HG03520 (cell line): ENCODE measurements around the gene CA4.
"Not testable (repeated sequence)": the region's sequence is repeated elsewhere in the genome, so short reads cannot be mapped to it uniquely, and the experiment has no call there.

Source experiments
- ATAC-seq: cut with Tn5 transposase; IDR thresholded peaks from one replicate; pipeline ENCODE4 v1.9.1; 2021; ENCODE audit warnings: mild to moderate bottlenecking, moderate library complexity; ENCODE audit not compliant: unreplicated experiment

Gene CA4

DNA sequence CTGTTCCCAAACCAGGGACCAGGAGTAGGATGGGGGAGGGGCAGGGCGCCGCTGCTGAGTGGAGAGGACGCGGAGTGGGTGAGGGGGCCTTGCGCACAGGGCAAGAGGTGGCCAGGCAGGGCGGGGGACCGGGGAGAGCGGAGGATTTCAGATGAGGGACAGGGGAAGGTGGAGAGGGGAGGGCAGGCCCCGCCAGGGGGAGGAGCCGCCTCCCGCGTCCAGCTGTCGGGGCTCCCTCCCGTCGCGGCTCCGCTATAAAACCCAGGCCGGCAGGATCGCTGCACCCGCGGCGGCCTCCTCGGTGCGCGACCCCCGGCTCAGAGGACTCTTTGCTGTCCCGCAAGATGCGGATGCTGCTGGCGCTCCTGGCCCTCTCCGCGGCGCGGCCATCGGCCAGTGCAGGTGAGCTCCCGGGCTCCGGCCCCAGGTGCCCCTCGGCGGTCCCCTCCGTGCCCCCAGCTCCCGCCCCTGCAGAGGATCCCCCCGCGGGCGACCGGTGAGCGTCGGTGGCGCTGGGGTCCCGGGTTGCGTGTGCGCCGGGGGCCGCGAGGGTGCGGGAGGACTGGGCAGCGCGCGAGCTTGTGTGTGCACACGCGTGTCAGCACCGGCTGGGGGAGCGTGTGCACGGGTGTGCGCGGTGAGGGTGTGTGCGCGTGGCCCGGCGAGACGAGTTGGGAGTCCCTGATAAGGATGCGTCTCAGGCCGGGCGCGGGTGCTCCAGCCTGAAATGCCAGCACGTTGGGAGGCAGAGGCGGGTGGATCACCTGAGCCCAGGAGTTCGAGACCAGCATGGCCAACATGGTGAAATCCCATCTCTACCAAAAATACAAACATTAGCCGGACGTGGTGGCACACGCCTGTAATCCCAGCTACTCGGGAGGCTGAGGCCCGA, at the start of gene CA4:
CA4 (plus strand) TSS at position 283 of the 892 bp plus-strand sequence; CDS start at position 345, 62 bp downstream.
- ATAC-seq = no peak

- ATAC-seq = not testable (repeated sequence)
Measured at GRCh38 chr17:60100577-60100976, 49.2 kb upstream of the CA4 start.

GRCh38 chr17:60102015-60102631, 47.6 kb upstream of the CA4 start:
- ATAC-seq = not testable (repeated sequence)

DNA sequence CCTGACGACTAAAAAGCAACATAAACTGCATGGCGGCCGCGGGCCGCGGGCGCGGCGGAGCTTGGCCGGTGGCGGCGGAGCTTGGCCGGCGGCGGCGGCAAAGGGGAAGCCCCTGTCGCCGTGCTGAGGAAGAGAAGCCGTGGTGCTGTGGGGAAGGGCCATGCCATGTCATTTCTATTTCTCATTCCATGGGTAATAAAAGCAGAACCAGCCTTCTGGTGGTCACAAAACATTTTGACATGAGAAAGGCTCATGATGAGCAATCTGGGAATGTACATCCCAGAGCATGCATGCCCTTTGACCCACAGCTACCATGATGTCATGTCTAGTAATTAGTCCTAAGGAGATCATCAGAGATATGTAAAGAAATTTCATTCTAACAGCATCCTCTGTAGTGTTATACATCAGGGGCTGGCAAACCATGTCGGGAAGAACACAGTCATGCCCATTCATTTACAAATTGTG, 47.1 kb upstream of the CA4 start:
- ATAC-seq = no peak

GRCh38 chr17:60103957-60104356, 45.8 kb upstream of the CA4 start:
- no peak for ATAC-seq

GRCh38 chr17:60106340-60107059, 43.3 kb upstream of the CA4 start:
- no peak for ATAC-seq

DNA sequence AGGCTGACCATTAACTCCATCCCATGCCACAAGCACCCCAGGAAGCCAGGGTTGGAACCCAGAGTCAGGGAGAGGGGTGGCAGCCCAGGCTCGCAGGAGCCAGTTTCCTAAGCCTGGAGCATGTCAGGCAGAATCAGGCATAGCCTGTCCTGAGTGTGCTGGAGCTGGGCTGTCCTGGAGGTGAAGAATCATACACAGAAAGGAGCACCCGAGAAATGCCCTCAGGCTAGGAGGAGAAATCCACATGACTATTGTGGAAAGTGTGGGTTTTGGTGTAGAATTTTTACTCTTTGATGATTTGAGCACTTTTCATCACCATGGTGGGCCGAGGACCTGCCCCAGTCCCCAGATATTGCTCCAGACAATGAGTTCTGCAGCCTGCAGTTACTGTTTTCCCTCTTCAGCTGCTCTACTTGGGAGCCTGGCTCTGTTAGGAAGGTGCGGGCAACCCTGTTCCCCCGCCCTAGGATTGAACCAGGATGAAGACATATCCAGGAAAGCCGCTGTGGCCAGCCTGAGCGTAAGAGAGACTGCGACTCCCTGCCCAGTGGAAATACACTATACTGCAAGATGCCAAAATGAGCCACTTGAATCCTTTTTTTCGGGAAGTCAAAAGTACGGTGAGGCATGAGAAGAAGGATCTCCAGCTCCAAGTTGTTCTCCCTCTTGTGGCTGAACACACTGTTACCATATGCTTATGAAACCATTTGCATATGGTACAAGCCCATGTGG, 42.1 kb upstream of the CA4 start:
- no peak for ATAC-seq

DNA sequence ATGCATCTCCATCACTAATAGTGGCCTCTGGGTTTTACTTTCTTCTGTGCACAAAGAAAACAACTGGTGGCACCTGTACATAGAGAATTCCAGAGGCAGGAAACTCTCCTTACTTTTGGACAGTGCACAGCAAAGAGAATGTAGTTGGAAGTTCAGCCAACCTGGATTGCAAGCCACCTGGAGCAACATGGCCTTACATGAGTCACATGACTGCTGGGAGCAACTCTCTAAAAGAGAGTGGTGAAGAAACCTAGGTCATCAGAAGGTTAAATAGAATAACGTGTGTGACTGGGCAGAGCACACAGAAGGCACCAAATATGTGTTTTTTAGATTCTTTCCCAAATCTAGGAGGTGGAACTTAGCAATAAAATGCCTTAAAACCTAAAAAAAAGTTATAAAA, 41.5 kb upstream of the CA4 start:
- not testable (repeated sequence) for ATAC-seq

DNA sequence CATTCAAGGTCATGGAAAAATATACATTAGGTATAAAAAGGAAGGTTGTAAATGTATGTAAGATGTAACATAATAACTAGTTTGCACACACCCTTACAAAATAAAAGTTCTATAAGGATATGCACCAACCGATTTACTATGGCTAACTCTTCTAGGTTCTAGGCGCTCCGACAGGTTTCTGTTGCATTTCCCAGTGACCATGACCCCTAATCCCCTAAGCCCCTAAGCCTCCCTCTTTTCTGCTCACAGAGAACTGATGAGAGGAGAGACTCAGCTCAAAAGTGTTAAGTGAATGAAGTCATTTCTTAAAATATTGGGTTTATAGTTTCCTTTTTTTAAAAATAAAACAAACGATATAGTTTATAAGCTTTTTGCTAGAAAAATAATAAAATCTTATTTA, 41.1 kb upstream of the CA4 start:
- no peak for ATAC-seq

DNA sequence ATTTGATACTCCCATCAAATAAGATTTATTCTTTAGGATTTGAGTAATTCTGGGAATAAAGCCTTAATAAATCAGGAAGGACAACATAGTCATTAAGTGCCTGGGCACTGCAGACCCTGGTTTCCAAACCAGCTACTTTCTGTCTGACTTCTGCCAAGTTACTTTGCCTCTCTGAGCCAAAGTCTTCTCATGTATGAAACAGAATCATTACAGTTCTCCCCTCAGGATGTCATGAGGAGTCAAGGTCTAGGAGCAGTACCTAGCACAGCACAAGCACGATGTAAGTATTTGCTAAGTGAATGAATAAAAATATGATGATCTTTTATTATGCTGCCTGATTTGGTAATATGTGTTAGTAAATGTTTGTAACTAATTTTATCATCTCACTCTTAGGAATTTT, 40.6 kb upstream of the CA4 start:
- ATAC-seq = no peak

- no peak for ATAC-seq
Measured at GRCh38 chr17:60110586-60110985, 39.2 kb upstream of the CA4 start.

- ATAC-seq = not testable (repeated sequence)
Measured at GRCh38 chr17:60111661-60112060, 38.1 kb upstream of the CA4 start.

- ATAC-seq = not testable (repeated sequence)
Measured at GRCh38 chr17:60115364-60115763, 34.4 kb upstream of the CA4 start.

DNA sequence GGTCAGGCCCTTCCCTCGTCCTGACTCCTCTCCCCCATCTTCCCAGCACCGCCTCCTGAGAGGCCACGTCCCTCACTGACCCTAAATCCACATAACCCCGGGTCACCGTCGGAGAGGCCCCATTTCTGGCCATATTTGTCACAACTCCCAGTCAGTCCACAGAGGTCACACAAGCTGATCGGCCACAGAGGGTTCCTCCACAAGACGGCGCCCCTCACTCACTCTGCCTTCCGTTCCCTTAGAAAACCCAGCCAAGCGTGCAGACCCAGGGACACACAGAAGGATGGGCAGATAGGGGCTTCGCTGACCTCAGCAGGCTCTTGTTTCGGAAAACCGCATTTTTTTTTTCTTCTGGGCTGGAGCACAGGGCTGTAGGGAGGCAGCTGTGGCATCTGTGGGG, 33.6 kb upstream of the CA4 start:
- not testable (repeated sequence) for ATAC-seq

- ATAC-seq = not testable (repeated sequence)
Measured at GRCh38 chr17:60119162-60119561, 30.6 kb upstream of the CA4 start.

- not testable (repeated sequence) for ATAC-seq
Measured at GRCh38 chr17:60119807-60120748, 29.7 kb upstream of the CA4 start.

DNA sequence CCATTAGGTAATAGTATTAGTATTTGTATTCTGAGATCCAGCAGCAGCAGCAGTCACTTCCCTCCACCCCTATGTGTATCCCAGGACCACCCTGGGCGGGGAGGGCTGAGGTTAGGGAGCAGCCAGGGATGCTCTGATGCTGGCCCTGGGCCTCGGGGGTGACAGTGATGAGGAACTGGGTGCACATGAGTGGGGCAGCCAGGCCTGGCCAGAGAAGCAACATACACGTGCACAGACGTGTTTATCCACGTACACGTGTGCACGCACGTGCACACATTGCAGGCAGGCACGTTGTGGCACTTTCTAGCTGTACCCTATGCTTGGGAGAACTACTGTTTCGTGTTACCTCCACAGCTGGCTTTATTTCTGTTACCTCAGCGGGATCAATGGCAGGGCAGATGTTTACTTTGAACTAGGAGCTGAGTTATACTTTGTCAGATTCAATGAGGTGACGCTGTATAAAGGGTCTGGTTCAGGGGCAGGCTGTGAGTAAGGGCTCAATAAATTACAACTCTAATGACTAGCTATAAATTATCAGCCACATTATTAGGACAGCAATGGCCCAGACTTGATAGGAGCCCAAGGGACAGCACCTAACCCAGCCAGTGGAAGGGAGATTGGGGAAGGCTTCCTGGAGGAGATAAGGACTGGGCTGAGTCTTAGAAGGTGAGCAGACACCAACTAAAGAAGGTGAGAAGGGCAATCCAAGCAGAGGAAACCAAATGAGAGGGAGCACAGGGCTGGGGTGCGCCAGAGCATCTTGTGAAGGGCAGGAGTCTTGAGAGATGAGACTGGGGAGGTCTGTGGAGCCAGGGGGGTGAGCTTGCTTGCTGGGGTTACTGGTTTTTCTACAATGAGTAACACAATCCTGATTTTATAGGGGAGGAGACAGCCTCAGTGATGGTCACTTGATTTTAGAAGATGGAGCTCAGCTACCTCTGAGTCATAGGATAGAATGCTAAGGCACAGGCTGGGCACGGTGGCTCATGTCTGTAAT, 22.4 kb upstream of the CA4 start:
- no peak for ATAC-seq

DNA sequence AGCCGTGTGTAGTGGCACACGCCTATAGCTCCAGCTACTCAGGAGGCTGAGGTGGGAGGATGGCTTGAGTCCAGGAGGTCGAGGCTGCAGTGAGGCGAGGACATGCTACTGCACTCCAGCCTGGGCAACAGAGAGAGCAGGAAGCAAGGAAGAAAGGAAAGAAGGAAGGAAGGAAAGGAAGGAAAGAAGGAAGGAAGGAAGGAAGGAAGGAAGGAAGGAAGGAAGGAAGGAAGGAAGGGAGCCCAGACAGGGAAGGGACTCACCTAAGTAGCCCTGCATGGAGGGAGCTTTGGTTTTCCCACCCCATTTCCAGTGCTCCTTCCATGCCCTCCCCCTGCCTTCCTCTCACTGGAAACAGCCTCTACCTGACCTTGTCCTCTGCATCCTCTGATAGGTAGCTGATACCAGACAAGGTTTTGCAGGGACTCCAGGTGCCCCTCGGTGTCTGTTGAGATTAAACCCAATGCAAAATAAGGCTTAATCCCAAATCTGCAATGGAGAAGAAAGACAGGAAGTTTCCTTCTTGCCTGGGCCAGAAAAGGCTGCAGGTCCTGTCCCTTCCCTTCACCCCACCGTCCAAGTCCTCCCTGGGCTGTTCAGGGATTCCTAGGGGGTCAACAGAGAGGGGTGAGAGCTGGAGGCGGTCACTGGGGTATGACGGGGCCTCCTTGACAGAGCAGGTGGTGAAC, 21.5 kb upstream of the CA4 start:
- no peak for ATAC-seq
